Measurements from ENCODE around the gene ADGRB2. TPM values are rescaled to one million over a fixed set of nuclear protein-coding genes. Genes with fewer than 3 reads are reported as not detected.

The ADGRB2 gene
- total RNA-seq, 2 experiments from 2014 or later: 0.39 to 0.71 TPM

DNA sequence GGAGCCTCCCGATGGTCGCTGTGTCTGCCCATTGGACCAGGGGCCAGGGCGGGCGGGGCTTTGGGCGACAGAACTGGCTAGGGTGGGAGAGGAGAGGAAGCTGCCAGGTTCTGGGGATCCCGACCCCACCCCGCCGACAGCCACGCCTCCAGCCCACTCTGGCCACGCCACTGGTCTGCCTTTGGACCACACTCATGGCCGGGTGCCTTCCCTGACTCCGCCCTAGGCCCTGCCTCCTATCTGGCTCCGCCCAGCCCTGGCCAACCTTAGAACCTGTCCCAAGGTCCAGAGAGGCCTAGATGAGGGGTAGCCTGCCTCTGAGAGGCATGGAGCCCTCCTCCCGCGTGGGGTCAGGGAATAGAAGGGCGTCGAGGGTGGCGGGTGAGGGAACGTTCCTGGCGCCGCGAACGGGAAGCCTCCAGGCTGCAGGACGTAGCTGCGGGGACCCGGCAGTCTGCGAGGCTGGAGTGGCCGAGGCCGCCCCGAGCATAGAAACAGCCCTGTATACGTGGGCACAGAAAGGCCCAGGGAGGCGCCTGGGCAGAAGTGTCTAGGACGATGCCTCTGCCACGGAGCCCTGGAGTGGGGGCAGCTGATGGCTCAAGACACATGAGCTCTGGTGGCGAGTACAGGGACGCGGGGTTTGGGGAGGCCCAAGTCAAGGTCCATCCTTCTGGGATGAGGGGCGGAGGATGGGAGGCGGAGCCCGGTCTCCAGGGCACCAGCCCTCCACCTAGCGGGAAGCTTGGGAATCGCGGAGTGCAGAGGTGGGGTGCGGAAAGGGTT is 48.9 kb downstream of the ADGRB2 start:
- Mint-ChIP-seq H3K9me3 (no peaks in the 10 kb centered on the region), H3K4me3 (peak overlapping the region; percentile 77), H3K4me1 (ENCODE audit: low read depth) (peaks cover 21% of the 10 kb centered on the region), H3K36me3 (ENCODE audit: low read depth) (no peaks in the 10 kb centered on the region), H3K27me3 (peaks cover 75% of the 10 kb centered on the region), H3K27ac (no peak overlapping the region)
- H3K36me3 ChIP-seq (ENCODE audit: insufficient read depth, low read length): no peaks in the 10 kb centered on the region
- peak in 5 of 14 experiments; percentile 15 to 49 (median 27) for DNase-seq
- H3K27me3 ChIP-seq (ENCODE audit: control insufficient read depth in 1 of 2, insufficient read depth in 2 of 2, low read length in 2 of 2): peaks cover 33 to 42% of the 10 kb centered on the region in 2 experiments
- CTCF ChIA-PET: interaction anchor here (0.6 to 2.5 kb wide), 2 partner anchors 74 to 78 kb away, joined by 3 to 11 read pairs; no protein-coding TSS in a partner anchor
- H3K27ac ChIP-seq (ENCODE audit: low read depth in 1 of 2, low read length in 2 of 2): no peak overlapping the region
- TF ChIP-seq, protein P1, sequence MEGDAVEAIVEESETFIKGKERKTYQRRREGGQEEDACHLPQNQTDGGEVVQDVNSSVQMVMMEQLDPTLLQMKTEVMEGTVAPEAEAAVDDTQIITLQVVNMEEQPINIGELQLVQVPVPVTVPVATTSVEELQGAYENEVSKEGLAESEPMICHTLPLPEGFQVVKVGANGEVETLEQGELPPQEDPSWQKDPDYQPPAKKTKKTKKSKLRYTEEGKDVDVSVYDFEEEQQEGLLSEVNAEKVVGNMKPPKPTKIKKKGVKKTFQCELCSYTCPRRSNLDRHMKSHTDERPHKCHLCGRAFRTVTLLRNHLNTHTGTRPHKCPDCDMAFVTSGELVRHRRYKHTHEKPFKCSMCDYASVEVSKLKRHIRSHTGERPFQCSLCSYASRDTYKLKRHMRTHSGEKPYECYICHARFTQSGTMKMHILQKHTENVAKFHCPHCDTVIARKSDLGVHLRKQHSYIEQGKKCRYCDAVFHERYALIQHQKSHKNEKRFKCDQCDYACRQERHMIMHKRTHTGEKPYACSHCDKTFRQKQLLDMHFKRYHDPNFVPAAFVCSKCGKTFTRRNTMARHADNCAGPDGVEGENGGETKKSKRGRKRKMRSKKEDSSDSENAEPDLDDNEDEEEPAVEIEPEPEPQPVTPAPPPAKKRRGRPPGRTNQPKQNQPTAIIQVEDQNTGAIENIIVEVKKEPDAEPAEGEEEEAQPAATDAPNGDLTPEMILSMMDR (IDR thresholded peaks at IDR 0.05): peak; percentile 38
- H3K4me3 ChIP-seq (ENCODE audit: low read length): peak overlapping the region; percentile 24
- peak; percentile 58 for ATAC-seq (ENCODE audit: poor library complexity)
- peaks cover 18% of the 10 kb centered on the region for H3K4me1 ChIP-seq (ENCODE audit: insufficient read depth, low read length)
- intact Hi-C loops (cut with DNase I, micrococcal nuclease): loop anchor here in 1 of 2 experiments (2.0 kb wide), 1 partner anchor 74 kb away; no protein-coding TSS in a partner anchor
- peaks cover 0 to 13% of the 10 kb centered on the region in 2 experiments for H3K9me3 ChIP-seq (ENCODE audit: control insufficient read depth in 1 of 2, insufficient read depth in 1 of 2, low read length in 2 of 2)
- POLR2A ChIA-PET: interaction anchor here (0.6 to 0.9 kb wide), 2 partner anchors 70 to 406 kb away, joined by 3 to 4 read pairs; partner anchors contain the start of gene PEF1

DNA sequence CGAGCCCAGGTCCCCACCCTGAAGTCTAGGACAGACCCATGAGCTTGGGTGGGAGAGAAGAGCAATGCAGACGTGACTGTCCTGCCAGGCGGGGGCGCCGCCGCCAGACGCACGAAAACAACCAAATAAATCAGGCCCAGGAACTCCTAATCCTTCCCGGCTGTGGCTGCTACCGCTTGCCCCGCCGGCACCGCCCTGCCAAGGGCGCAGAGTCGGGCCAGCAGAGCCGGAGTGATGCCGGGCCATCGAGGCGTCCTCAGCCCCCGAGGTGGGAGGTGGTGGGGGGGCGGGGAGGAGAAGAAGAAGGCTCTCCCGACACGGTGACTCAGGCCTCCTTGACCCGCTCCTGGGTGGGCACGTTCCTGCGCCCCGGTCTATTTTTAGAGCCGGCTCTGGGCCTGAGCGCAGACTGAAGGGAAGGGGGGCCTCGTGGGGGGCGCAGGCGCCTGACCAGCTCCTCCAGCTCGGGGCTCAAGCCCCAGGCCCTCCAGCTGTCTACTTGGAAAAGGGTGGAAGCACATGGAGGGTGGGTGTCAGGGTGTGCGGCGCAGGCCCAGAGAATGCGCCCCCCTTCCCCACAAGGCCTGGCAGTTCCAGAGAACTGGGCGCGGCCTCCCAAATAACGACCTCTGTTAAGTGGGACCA is 49.6 kb downstream of the ADGRB2 start:
- peak overlapping the region; percentile 20 for H3K4me3 Mint-ChIP-seq
- peaks cover 21% of the 10 kb centered on the region for H3K4me1 Mint-ChIP-seq (ENCODE audit: low read depth)
- ATAC-seq (ENCODE audit: poor library complexity): peak; percentile 60
- peaks cover 18% of the 10 kb centered on the region for H3K4me1 ChIP-seq (ENCODE audit: insufficient read depth, low read length)
- POLR2A ChIA-PET: interaction anchor here (0.9 kb wide), 1 partner anchor 74 kb away, joined by 3 read pairs; no protein-coding TSS in a partner anchor
- TF ChIP-seq, protein P1 (IDR thresholded peaks at IDR 0.05): no peak
- CTCF ChIA-PET: interaction anchor here (1.0 to 2.5 kb wide), 3 partner anchors 10 to 394 kb away, joined by 3 to 11 read pairs (median 7); no protein-coding TSS in a partner anchor
- H3K4me3 ChIP-seq (ENCODE audit: low read length): peak overlapping the region; percentile 10
- intact Hi-C loops (cut with DNase I, micrococcal nuclease): loop anchor here (1.0 to 2.0 kb wide), 2 partner anchors 74 to 75 kb away; no protein-coding TSS in a partner anchor
- peaks cover 32 to 42% of the 10 kb centered on the region in 2 experiments for H3K27me3 ChIP-seq (ENCODE audit: control insufficient read depth in 1 of 2, insufficient read depth in 2 of 2, low read length in 2 of 2)
- H3K9me3 Mint-ChIP-seq: no peaks in the 10 kb centered on the region
- peaks cover 0 to 12% of the 10 kb centered on the region in 2 experiments for H3K9me3 ChIP-seq (ENCODE audit: control insufficient read depth in 1 of 2, insufficient read depth in 1 of 2, low read length in 2 of 2)
- no peaks in the 10 kb centered on the region for H3K36me3 Mint-ChIP-seq (ENCODE audit: low read depth)
- no peak overlapping the region for H3K27ac ChIP-seq (ENCODE audit: low read depth in 1 of 2, low read length in 2 of 2)
- H3K36me3 ChIP-seq (ENCODE audit: insufficient read depth, low read length): no peaks in the 10 kb centered on the region
- H3K27ac Mint-ChIP-seq: no peak overlapping the region
- peaks cover 75% of the 10 kb centered on the region for H3K27me3 Mint-ChIP-seq
- DNase-seq: peak in 11 of 14 experiments; percentile 6 to 63 (median 34)

DNA sequence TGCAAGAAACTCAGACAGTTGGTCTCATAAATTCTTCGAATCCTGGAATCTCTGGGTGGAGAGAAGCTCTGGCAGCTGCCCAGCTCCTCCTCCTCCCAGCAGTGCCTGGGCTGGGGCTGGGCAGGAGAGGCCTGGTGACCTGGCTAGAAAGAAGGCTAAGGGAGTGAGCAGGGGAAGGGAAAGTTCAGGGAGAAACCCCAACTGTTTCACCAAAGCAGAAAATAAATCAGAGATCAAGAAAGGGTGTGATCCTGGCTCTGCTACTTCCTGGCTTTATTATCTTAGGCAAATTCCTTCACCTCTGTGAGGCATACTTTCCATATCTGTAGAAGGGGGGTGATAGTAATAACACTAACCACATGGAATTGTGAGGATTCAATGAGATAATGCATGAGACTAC is 51.5 kb downstream of the ADGRB2 start:
- Mint-ChIP-seq H3K4me1 (ENCODE audit: low read depth) (peaks cover 24% of the 10 kb centered on the region), H3K9me3 (no peaks in the 10 kb centered on the region), H3K4me3 (no peak overlapping the region), H3K36me3 (ENCODE audit: low read depth) (no peaks in the 10 kb centered on the region), H3K27me3 (peaks cover 74% of the 10 kb centered on the region), H3K27ac (no peak overlapping the region)
- no peaks in the 10 kb centered on the region for H3K36me3 ChIP-seq (ENCODE audit: insufficient read depth, low read length)
- ATAC-seq (ENCODE audit: poor library complexity): no peak
- peaks cover 32 to 34% of the 10 kb centered on the region in 2 experiments for H3K27me3 ChIP-seq (ENCODE audit: control insufficient read depth in 1 of 2, insufficient read depth in 2 of 2, low read length in 2 of 2)
- ChIA-PET CTCF (no interaction called here), POLR2A (no interaction called here)
- intact Hi-C loops (cut with DNase I, micrococcal nuclease): no loop called here
- DNase-seq: no peak
- TF ChIP-seq, protein P1 (IDR thresholded peaks at IDR 0.05): no peak
- peaks cover 0 to 12% of the 10 kb centered on the region in 2 experiments for H3K9me3 ChIP-seq (ENCODE audit: control insufficient read depth in 1 of 2, insufficient read depth in 1 of 2, low read length in 2 of 2)
- H3K27ac ChIP-seq (ENCODE audit: low read depth in 1 of 2, low read length in 2 of 2): no peak overlapping the region
- no peak overlapping the region for H3K4me3 ChIP-seq (ENCODE audit: low read length)
- peaks cover 21% of the 10 kb centered on the region for H3K4me1 ChIP-seq (ENCODE audit: insufficient read depth, low read length)

Data from CD4-positive, alpha-beta T cell (primary cell).